D721Med (cell line): ENCODE data around the gene WNT2B.

Experiments used
- DNase-seq: peaks from one replicate; pipeline ENCODE4 v3.0.0; 2011; ENCODE audit warnings: low spot score; ENCODE audit not compliant: insufficient read length
- FAIRE-seq: peaks from 2 replicates; lab custom pipeline; 2011; peaks lifted over from hg19 to GRCh38; lab: Jason Lieb, UNC
- TF ChIP-seq, protein P1 (sequence below): IDR thresholded peaks from 2 replicates; pipeline ENCODE4 v1.5.1; 2012; ENCODE audit warnings: mild to moderate bottlenecking, control low read depth; ENCODE audit not compliant: insufficient read depth; ENCODE audit errors: missing control alignments

WNT2B gene

GRCh38 chr1:112524251-112524650 is 15.5 kb downstream of the WNT2B start:
- DNase-seq (no peak), FAIRE-seq (no peak)
- TF ChIP-seq, protein P1, sequence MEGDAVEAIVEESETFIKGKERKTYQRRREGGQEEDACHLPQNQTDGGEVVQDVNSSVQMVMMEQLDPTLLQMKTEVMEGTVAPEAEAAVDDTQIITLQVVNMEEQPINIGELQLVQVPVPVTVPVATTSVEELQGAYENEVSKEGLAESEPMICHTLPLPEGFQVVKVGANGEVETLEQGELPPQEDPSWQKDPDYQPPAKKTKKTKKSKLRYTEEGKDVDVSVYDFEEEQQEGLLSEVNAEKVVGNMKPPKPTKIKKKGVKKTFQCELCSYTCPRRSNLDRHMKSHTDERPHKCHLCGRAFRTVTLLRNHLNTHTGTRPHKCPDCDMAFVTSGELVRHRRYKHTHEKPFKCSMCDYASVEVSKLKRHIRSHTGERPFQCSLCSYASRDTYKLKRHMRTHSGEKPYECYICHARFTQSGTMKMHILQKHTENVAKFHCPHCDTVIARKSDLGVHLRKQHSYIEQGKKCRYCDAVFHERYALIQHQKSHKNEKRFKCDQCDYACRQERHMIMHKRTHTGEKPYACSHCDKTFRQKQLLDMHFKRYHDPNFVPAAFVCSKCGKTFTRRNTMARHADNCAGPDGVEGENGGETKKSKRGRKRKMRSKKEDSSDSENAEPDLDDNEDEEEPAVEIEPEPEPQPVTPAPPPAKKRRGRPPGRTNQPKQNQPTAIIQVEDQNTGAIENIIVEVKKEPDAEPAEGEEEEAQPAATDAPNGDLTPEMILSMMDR, result no peak

GRCh38 chr1:112524986-112525385 is 16.2 kb downstream of the WNT2B start:
- no peak for FAIRE-seq
- DNase-seq, result no peak
- TF ChIP-seq, protein P1, result no peak

GRCh38 chr1:112527266-112528010 is 18.7 kb downstream of the WNT2B start:
- DNase-seq (no peak), FAIRE-seq (no peak)
- TF ChIP-seq, protein P1, result no peak

- no peak for DNase-seq
- TF ChIP-seq, protein P1, result no peak
- FAIRE-seq, result no peak
Observed at GRCh38 chr1:112528076-112528475, 19.3 kb downstream of the WNT2B start.

DNA sequence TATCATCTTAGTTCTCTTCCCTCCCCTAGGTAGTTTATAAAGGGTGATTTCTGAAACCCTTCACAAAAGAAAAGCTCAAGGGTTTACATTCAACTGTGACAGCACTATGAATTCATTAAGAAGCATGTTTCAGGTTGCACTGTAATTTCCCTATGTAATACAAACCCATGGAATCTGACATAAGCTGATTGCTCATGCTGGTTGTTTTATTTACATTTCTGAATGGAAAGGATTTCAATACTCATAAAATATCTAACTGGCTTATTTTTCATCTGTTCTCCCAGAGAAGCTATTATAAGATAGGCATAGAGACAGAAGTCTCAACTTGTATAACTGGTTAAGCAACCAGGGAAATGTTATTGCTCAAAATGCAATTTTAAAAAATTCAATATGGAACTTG is 20.5 kb downstream of the WNT2B start:
- DNase-seq (no peak), FAIRE-seq (no peak)
- TF ChIP-seq, protein P1, result no peak

DNA sequence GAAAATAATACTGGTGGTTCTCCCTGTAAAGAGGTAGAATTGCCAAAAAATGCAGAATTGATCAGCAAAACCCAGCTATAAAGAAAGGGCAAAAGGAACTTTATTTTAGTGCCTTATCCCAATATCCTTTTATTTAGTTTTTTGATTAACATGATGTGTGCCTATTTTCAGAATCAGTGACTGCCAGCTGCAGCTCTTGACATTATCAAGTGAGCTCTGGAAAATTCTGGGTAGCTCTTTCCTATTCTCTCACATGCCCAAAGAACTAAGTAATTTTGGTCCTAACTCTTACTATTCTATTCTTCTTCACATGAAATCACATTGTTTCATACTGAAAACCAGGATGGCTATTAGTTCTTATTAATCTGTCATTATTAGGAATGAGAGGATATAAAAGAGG is 22.1 kb downstream of the WNT2B start:
- TF ChIP-seq, protein P1, result no peak
- FAIRE-seq (no peak), DNase-seq (no peak)

GRCh38 chr1:112532064-112532463 is 23.3 kb downstream of the WNT2B start:
- FAIRE-seq, result no peak
- no peak for DNase-seq
- TF ChIP-seq, protein P1, result no peak
